SU-DHL-6 (cell line): ENCODE results near the gene FOXP2.

ENCODE experiments used
- H2AFZ ChIP-seq: fragments of 200-600 bp; sonication (generic); 2 replicates; pipeline ENCODE4 v1.6.1; 2014; ENCODE audit warnings: low read depth, mild to moderate bottlenecking, moderate library complexity, mixed read lengths, antibody characterized with exemption, low read length; ENCODE audit not compliant: severe bottlenecking
- H3F3A ChIP-seq: fragments of 200-600 bp; shearing (Covaris generic); 2 replicates; pipeline ENCODE4 v1.6.0; 2016; ENCODE audit warnings: antibody characterized with exemption, mild to moderate bottlenecking; ENCODE audit not compliant: insufficient read depth
- H3K27ac ChIP-seq: fragments of 200-600 bp; sonication (generic); 2 replicates; pipeline ENCODE4 v1.5.1; 2016; ENCODE audit warnings: low read depth, mild to moderate bottlenecking, low read length, moderate library complexity, mixed read lengths
- H3K27me3 ChIP-seq: fragments of 200-600 bp; sonication (generic), shearing (Covaris generic); 2 replicates; pipeline ENCODE4 v1.6.0; 2014; ENCODE audit warnings: mild to moderate bottlenecking, low read length
- H3K36me3 ChIP-seq: fragments of 200-600 bp; sonication (generic); 2 replicates; pipeline ENCODE4 v1.6.1; 2014; ENCODE audit warnings: mild to moderate bottlenecking, low read length, mixed read lengths
- H3K4me2 ChIP-seq: fragments of 300-600, 200-600 bp; shearing (Covaris generic), sonication (generic); 2 replicates; pipeline ENCODE4 v1.6.0; 2014; ENCODE audit warnings: low read length, low read depth, mild to moderate bottlenecking; ENCODE audit not compliant: poor library complexity, severe bottlenecking
- H3K4me3 ChIP-seq: fragments of 200-600 bp; sonication (generic); 2 replicates; pipeline ENCODE4 v1.5.1; 2014; ENCODE audit warnings: antibody characterized with exemption, low read length, mild to moderate bottlenecking, mixed read lengths; ENCODE audit not compliant: insufficient read depth, poor library complexity, severe bottlenecking
- H3K79me2 ChIP-seq: fragments of 200-600 bp; sonication (generic); 2 replicates; pipeline ENCODE4 v1.6.1; 2014; ENCODE audit warnings: mild to moderate bottlenecking, low read length, moderate library complexity; ENCODE audit not compliant: insufficient read depth
- H3K9ac ChIP-seq: fragments of 200-600 bp; sonication (generic); 2 replicates; pipeline ENCODE4 v1.7.0; 2014; ENCODE audit warnings: mild to moderate bottlenecking, low read length
- H3K9me2 ChIP-seq: fragments of 200-600 bp; sonication (generic); replicated peaks from 2 replicates; pipeline ENCODE4 v1.6.1; 2014; ENCODE audit warnings: low read length; ENCODE audit not compliant: insufficient read depth
- H3K9me3 ChIP-seq: fragments of 200-600 bp; sonication (generic); 2 replicates; pipeline ENCODE4 v1.6.1; 2014; ENCODE audit warnings: low read length, mixed read lengths; ENCODE audit not compliant: insufficient read depth
- H4K20me1 ChIP-seq: fragments of 200-600 bp; sonication (generic); 2 replicates; pipeline ENCODE4 v1.6.1; 2014; ENCODE audit warnings: low read depth, mild to moderate bottlenecking, antibody characterized with exemption, low read length, moderate library complexity, mixed read lengths
- CTCF ChIP-seq: fragments of 200-600 bp; sonication (generic); IDR thresholded peaks from one replicate; pipeline ENCODE4 v1.5.1; 2017; ENCODE audit warnings: antibody characterized with exemption, mild to moderate bottlenecking, low read length, moderate library complexity; ENCODE audit not compliant: insufficient read depth, poor library complexity, severe bottlenecking
- EZH2phosphoT487 ChIP-seq: fragments of 200-600 bp; sonication (generic), shearing (Covaris generic); conservative IDR thresholded peaks from 2 replicates; pipeline ENCODE4 v1.6.1; 2018; ENCODE audit warnings: mild to moderate bottlenecking, antibody characterized with exemption, low read length, moderate library complexity, mixed read lengths

The FOXP2 gene

GRCh38 chr7:114413761-114414155 is 857 bp upstream of the FOXP2 start:
- H3K36me3 ChIP-seq: no peaks in the 10 kb centered on the region
- no peak overlapping the region for H3K4me2 ChIP-seq
- H3K9me2 ChIP-seq: no peaks in the 10 kb centered on the region
- no peaks in the 10 kb centered on the region for H3K9me3 ChIP-seq
- H4K20me1 ChIP-seq: no peaks in the 10 kb centered on the region
- no peak overlapping the region for H3K4me3 ChIP-seq
- H3K9ac ChIP-seq: no peak overlapping the region
- H2AFZ ChIP-seq: no peak overlapping the region
- no peak overlapping the region for H3K27ac ChIP-seq
- TF ChIP-seq CTCF (no peak), EZH2phosphoT487 (no peak)
- H3K79me2 ChIP-seq: no peaks in the 10 kb centered on the region
- no peaks in the 10 kb centered on the region for H3F3A ChIP-seq
- no peaks in the 10 kb centered on the region for H3K27me3 ChIP-seq

GRCh38 chr7:114415064-114415989 is 712 bp downstream of the FOXP2 start:
- Histone ChIP-seq H3K36me3 (no peaks in the 10 kb centered on the region), H3K9ac (no peak overlapping the region), H3K9me3 (no peaks in the 10 kb centered on the region), H2AFZ (no peak overlapping the region), H4K20me1 (no peaks in the 10 kb centered on the region), H3K9me2 (no peaks in the 10 kb centered on the region), H3K27me3 (no peaks in the 10 kb centered on the region), H3K4me3 (no peak overlapping the region), H3K4me2 (no peak overlapping the region), H3K79me2 (no peaks in the 10 kb centered on the region), H3K27ac (no peak overlapping the region), H3F3A (no peaks in the 10 kb centered on the region)
- no peak for TF ChIP-seq EZH2phosphoT487
- no peak for TF ChIP-seq CTCF

- no peak overlapping the region for H3K9ac ChIP-seq
- H2AFZ ChIP-seq: no peak overlapping the region
- H3K27me3 ChIP-seq: no peaks in the 10 kb centered on the region
These were observed 1.7 kb downstream of the FOXP2 start for GRCh38 chr7:114416129-114416990.

More at GRCh38 chr7:114416129-114416990, 1.7 kb downstream of the FOXP2 start:
- no peaks in the 10 kb centered on the region for H3K36me3 ChIP-seq
- no peaks in the 10 kb centered on the region for H3K9me3 ChIP-seq
- H3K4me3 ChIP-seq: no peak overlapping the region
- no peaks in the 10 kb centered on the region for H4K20me1 ChIP-seq
- no peak for TF ChIP-seq CTCF
- TF ChIP-seq EZH2phosphoT487: no peak
- no peak overlapping the region for H3K4me2 ChIP-seq
- H3K27ac ChIP-seq: no peak overlapping the region
- H3K79me2 ChIP-seq: no peaks in the 10 kb centered on the region
- H3F3A ChIP-seq: no peaks in the 10 kb centered on the region
- no peaks in the 10 kb centered on the region for H3K9me2 ChIP-seq
